Cardiac fibroblast (primary cell): ENCODE results near the gene ARHGEF3.

Experiments
- DNase-seq, 2 donors: peaks; one replicate each; pipeline versions ENCODE4 v3.0.0 to v3.0.0-alpha.2; 2010; ENCODE audit warnings: low read depth in 2 of 2
- H3K4me3 ChIP-seq, 2 donors: replicated peaks in 1 of 2; 1 replicate in 1 of 2; 2 replicates in 1 of 2; pipeline ENCODE4 v1.5.1; 2011; ENCODE audit warnings: low read depth in 2 of 2, low read length in 2 of 2, mild to moderate bottlenecking in 2 of 2, moderate library complexity in 1 of 2
- CTCF ChIP-seq: IDR thresholded peaks from one replicate; pipeline ENCODE4 v1.5.1; 2011; ENCODE audit warnings: low read depth, mild to moderate bottlenecking, low read length, inconsistent platforms

ARHGEF3 gene

GRCh38 chr3:56754741-56755417, 46.9 kb downstream of the ARHGEF3 start:
- no peak overlapping the region for H3K4me3 ChIP-seq
- no peak for TF ChIP-seq CTCF
- no peak for DNase-seq

GRCh38 chr3:56753206-56753820, 48.4 kb downstream of the ARHGEF3 start:
- no peak for TF ChIP-seq CTCF
- peak; percentile 55 to 57 for DNase-seq
- H3K4me3 ChIP-seq: no peak overlapping the region

- no peak for DNase-seq
- no peak for TF ChIP-seq CTCF
Observed at GRCh38 chr3:56751056-56751707, 50.6 kb downstream of the ARHGEF3 start.

GRCh38 chr3:56748663-56749231, 53.0 kb downstream of the ARHGEF3 start:
- DNase-seq: no peak
- no peak for TF ChIP-seq CTCF
- no peak overlapping the region for H3K4me3 ChIP-seq

More at GRCh38 chr3:56751056-56751707, 50.6 kb downstream of the ARHGEF3 start:
- no peak overlapping the region for H3K4me3 ChIP-seq

- H3K4me3 ChIP-seq: no peak overlapping the region
- TF ChIP-seq CTCF: no peak
- DNase-seq: no peak
Observed at GRCh38 chr3:56747150-56747549, 54.6 kb downstream of the ARHGEF3 start.

GRCh38 chr3:56744016-56744415, 57.7 kb downstream of the ARHGEF3 start:
- no peak for TF ChIP-seq CTCF
- H3K4me3 ChIP-seq: no peak overlapping the region
- DNase-seq: no peak
